ENCODE results near the gene MBD3L5. TPM values are rescaled to one million over a fixed set of nuclear protein-coding genes. Genes with fewer than 3 reads are reported as not detected.

Gene MBD3L5
- total and polyA plus RNA-seq, 2 donors (not counting 3 experiments of a cell fraction or from before 2014, with no cell fraction given) = not detected

DNA sequence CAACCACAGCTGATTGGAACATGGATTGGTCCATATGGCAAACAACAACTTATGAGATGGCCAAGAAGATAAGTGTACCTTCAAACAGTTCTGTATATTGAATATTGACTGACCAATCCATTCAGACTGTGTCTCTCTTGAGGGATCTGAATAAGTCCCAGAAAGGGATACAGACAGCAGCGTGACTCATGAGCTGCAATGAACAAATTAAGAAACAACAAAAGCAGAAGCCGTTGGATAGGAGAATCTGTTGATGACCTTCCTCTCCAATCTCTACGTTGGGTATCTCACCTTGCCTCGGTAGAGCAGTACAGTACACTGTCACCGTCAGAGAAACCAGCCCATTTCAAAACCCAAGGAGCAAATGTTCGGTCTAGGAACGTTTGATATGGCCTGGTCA, 30.4 kb upstream of the MBD3L5 start:
- FAIRE-seq = no peak
- Histone ChIP-seq H4K20me1 (replicated peaks; ENCODE audit: control insufficient read depth, extremely low read depth, insufficient read depth, low read length) (no peaks in the 10 kb centered on the region), H3K9ac (replicated peaks; ENCODE audit: extremely low read depth, insufficient read depth, low read length) (no peak overlapping the region), H3K4me2 (ENCODE audit: insufficient read depth, low read length) (no peak overlapping the region), H2AFZ (ENCODE audit: low read depth, low read length) (no peak overlapping the region), H3K79me2 (ENCODE audit: control insufficient read depth, insufficient read depth, low read length) (no peaks in the 10 kb centered on the region), H3K4me3 (replicated peaks in 1 of 3; ENCODE audit: insufficient read depth in 1 of 3, low read depth in 1 of 3, low read length in 3 of 3) (no peak overlapping the region), H3K36me3 (ENCODE audit: control insufficient read depth in 2 of 2, extremely low read depth in 1 of 2, insufficient read depth in 2 of 2, low read length in 2 of 2) (no peaks in the 10 kb centered on the region), H3K9me3 (replicated peaks; ENCODE audit: control insufficient read depth, insufficient read depth, low read length) (no peaks in the 10 kb centered on the region), H3K4me1 (ENCODE audit: control insufficient read depth, extremely low read depth, insufficient read depth, low read length) (no peaks in the 10 kb centered on the region), H3K27me3 (ENCODE audit: control insufficient read depth in 2 of 2, insufficient read depth in 2 of 2, low read length in 2 of 2) (no peaks in the 10 kb centered on the region), H3K27ac (ENCODE audit: insufficient read depth, low read depth, low read length) (no peak overlapping the region), H3K9me1 (replicated peaks; ENCODE audit: control insufficient read depth, extremely low read depth, insufficient read depth, low read length) (no peaks in the 10 kb centered on the region)
- ChIA-PET POLR2A (no interaction called here), CTCF (interaction anchor here (0.6 kb wide), 1 partner anchor 26 kb away, joined by 3 read pairs; no protein-coding TSS in a partner anchor)
- dilution Hi-C loops (cut with MboI; ENCODE audit: extremely low pct_ligation_motif_present, low sequenced_read_pairs) = no loop called here
- DNase-seq (ENCODE audit: low read depth, low spot score) = no peak
- TF ChIP-seq POLR2A (IDR thresholded peaks at IDR 0.05; ENCODE audit: low read depth, low read length) (no peak), JUN (IDR thresholded peaks at IDR 0.05; ENCODE audit: borderline replicate concordance, insufficient read depth, insufficient read length, low read depth) (no peak), EZH2 (IDR thresholded peaks at IDR 0.05; ENCODE audit: borderline replicate concordance, low read depth, low read length, severe bottlenecking) (no peak)
- intact Hi-C loops (cut with micrococcal nuclease) = no loop called here
- no TSS peak for BruUV-seq (replicated peaks)

DNA sequence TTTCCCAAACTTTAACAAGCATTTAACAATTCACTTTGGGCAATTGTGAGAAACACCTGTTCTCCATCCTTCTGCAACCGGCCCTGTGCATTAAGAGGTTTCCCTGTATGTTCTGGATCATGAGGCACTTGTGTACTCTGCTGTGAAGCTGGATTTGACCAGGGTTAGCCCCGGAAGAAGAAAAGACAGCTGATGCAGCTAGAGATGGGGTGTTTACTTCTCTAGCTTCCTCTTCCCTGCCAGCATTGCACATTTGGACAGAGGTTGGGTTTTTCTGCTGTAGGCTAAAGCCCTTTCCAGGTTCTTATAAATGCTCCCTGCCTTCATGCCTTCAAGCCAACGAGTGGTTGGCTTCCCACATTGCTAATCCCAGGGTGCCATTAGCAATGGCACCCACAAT, 30.0 kb upstream of the MBD3L5 start:
- no peak overlapping the region for H3K4me2 ChIP-seq (ENCODE audit: insufficient read depth, low read length)
- no TSS peak for BruUV-seq (replicated peaks)
- no peak overlapping the region for H3K4me3 ChIP-seq (replicated peaks in 1 of 3; ENCODE audit: insufficient read depth in 1 of 3, low read depth in 1 of 3, low read length in 3 of 3)
- no peaks in the 10 kb centered on the region for H3K4me1 ChIP-seq (ENCODE audit: control insufficient read depth, extremely low read depth, insufficient read depth, low read length)
- no peak overlapping the region for H3K27ac ChIP-seq (ENCODE audit: insufficient read depth, low read depth, low read length)
- TF ChIP-seq, protein P1, sequence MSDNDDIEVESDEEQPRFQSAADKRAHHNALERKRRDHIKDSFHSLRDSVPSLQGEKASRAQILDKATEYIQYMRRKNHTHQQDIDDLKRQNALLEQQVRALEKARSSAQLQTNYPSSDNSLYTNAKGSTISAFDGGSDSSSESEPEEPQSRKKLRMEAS (IDR thresholded peaks at IDR 0.05; ENCODE audit: insufficient read depth, insufficient read length) = no peak
- TF ChIP-seq POLR2A (IDR thresholded peaks at IDR 0.05; ENCODE audit: low read depth, low read length) = no peak
- no peak for TF ChIP-seq EZH2 (IDR thresholded peaks at IDR 0.05; ENCODE audit: borderline replicate concordance, low read depth, low read length, severe bottlenecking)
- no peaks in the 10 kb centered on the region for H3K27me3 ChIP-seq (ENCODE audit: control insufficient read depth in 2 of 2, insufficient read depth in 2 of 2, low read length in 2 of 2)
- no peaks in the 10 kb centered on the region for H3K9me3 ChIP-seq (replicated peaks; ENCODE audit: control insufficient read depth, insufficient read depth, low read length)
- POLR2A ChIA-PET = no interaction called here
- no peaks in the 10 kb centered on the region for H3K79me2 ChIP-seq (ENCODE audit: control insufficient read depth, insufficient read depth, low read length)
- no peak overlapping the region for H3K9ac ChIP-seq (replicated peaks; ENCODE audit: extremely low read depth, insufficient read depth, low read length)
- no peaks in the 10 kb centered on the region for H3K9me1 ChIP-seq (replicated peaks; ENCODE audit: control insufficient read depth, extremely low read depth, insufficient read depth, low read length)
- no peak overlapping the region for H2AFZ ChIP-seq (ENCODE audit: low read depth, low read length)
- intact Hi-C loops (cut with micrococcal nuclease) (no loop called here), dilution Hi-C loops (cut with MboI; ENCODE audit: extremely low pct_ligation_motif_present, low sequenced_read_pairs) (no loop called here)
- no peaks in the 10 kb centered on the region for H4K20me1 ChIP-seq (replicated peaks; ENCODE audit: control insufficient read depth, extremely low read depth, insufficient read depth, low read length)
- no peaks in the 10 kb centered on the region for H3K36me3 ChIP-seq (ENCODE audit: control insufficient read depth in 2 of 2, extremely low read depth in 1 of 2, insufficient read depth in 2 of 2, low read length in 2 of 2)
- CTCF ChIA-PET = interaction anchor here (0.6 kb wide), 2 partner anchors 12 to 27 kb away, joined by 3 read pairs; no protein-coding TSS in a partner anchor
- no peak for DNase-seq (ENCODE audit: low read depth, low spot score)
- no peak for FAIRE-seq

All from endothelial cell of umbilical vein (primary cell).